NB4 (cell line): ENCODE measurements around the gene HOXA4.

ENCODE experiments used
- DNase-seq: peaks from one replicate; pipeline ENCODE4 v3.0.0; 2010; ENCODE audit warnings: low read depth
- H3K4me3 ChIP-seq: one replicate; pipeline ENCODE4 v1.5.1; 2011; ENCODE audit warnings: mild to moderate bottlenecking, low read depth, low read length, moderate library complexity
- CTCF ChIP-seq: IDR thresholded peaks from one replicate; pipeline ENCODE4 v1.5.1; 2012; ENCODE audit warnings: low read depth, low read length
- MYC ChIP-seq: IDR thresholded peaks from 2 replicates; pipeline ENCODE4 v1.6.1; 2011; ENCODE audit warnings: low read depth, low read length
- POLR2A ChIP-seq: IDR thresholded peaks from 2 replicates; pipeline ENCODE4 v1.6.1; 2011; ENCODE audit warnings: mild to moderate bottlenecking; ENCODE audit not compliant: insufficient read length; ENCODE audit errors: extremely low read depth
- TF ChIP-seq, protein P1 (sequence below): IDR thresholded peaks from 2 replicates; pipeline ENCODE4 v1.6.1; 2011; ENCODE audit warnings: low read depth, low read length

The HOXA4 gene

DNA sequence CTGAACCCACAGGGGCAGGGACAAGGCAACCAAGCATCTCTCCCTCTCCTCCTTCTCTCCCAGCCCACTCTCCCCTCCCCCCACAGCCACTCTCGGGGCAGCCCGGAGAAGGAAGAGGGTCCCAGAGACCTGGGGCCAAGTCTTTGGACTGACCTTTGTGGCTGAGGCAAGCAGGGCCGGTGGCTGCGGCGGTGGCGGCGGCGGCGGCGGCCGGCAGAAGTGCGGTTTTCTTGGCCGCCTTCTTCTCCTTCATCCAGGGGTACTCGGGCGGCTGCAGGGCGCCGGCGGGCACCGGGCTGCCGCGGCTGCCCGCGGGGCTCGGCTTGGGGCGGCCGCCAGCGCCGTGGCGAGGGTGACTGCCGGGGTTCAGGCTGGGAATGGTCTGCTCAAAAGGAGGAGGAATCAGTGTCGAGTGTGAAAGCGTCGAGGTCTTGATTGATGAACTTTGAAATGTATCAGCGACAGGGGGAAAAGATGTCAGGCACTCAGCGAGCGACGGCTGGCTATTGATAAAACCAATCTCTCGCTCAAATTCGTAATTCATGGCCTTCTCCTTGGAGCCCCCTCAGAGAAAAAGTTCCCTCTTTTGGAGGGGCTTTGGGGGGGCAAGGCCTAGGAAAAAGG is 28.5 kb downstream of the HOXA4 start:
- TF ChIP-seq CTCF = no peak
- no peak for TF ChIP-seq POLR2A
- TF ChIP-seq, protein P1, sequence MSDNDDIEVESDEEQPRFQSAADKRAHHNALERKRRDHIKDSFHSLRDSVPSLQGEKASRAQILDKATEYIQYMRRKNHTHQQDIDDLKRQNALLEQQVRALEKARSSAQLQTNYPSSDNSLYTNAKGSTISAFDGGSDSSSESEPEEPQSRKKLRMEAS = no peak
- TF ChIP-seq MYC = no peak
- no peak overlapping the region for H3K4me3 ChIP-seq
- peak; percentile 46 for DNase-seq

DNA sequence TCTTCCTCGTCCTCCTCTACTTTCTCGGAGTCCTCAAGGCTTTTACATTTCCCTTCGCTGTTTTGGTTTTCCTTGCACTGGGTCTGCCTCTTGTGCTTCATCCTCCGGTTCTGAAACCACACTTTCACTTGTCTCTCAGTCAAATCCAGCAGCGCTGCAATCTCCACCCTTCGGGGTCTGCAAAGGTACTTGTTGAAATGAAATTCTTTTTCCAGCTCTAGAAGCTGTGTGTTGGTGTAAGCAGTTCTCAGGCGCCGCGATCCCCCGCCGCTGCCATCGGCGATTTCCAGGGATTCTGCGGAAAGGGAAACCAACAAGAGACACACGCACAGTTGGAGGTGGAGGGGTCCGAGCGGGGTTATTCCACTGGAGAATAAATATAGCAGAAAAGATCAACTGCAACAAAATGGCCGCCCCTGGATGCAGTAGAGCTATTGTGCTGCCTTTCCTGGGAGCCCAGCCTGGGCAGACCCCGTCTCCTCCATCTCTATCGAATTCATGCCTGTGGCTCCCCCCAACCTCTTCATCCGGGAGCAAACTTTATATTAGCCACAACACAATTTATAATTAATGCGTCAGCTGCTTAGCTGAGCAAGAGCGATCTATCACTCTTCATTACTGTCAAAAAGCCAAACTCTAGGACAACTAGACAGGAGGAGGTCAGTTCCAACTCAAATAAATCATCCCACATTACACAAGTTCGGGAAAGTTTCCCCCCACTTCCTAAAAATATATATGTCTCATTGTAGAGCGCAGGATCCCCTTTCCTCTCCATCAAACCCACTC is 29.2 kb downstream of the HOXA4 start:
- no peak for DNase-seq
- no peak for TF ChIP-seq CTCF
- TF ChIP-seq, protein P1 = no peak
- no peak for TF ChIP-seq MYC
- TF ChIP-seq POLR2A = no peak
- no peak overlapping the region for H3K4me3 ChIP-seq

- TF ChIP-seq, protein P1 = no peak
- no peak for TF ChIP-seq MYC
- TF ChIP-seq CTCF = no peak
- no peak for TF ChIP-seq POLR2A
- DNase-seq = no peak
- H3K4me3 ChIP-seq = no peak overlapping the region
Measured at GRCh38 chr7:27100694-27101170, 29.8 kb downstream of the HOXA4 start.

DNA sequence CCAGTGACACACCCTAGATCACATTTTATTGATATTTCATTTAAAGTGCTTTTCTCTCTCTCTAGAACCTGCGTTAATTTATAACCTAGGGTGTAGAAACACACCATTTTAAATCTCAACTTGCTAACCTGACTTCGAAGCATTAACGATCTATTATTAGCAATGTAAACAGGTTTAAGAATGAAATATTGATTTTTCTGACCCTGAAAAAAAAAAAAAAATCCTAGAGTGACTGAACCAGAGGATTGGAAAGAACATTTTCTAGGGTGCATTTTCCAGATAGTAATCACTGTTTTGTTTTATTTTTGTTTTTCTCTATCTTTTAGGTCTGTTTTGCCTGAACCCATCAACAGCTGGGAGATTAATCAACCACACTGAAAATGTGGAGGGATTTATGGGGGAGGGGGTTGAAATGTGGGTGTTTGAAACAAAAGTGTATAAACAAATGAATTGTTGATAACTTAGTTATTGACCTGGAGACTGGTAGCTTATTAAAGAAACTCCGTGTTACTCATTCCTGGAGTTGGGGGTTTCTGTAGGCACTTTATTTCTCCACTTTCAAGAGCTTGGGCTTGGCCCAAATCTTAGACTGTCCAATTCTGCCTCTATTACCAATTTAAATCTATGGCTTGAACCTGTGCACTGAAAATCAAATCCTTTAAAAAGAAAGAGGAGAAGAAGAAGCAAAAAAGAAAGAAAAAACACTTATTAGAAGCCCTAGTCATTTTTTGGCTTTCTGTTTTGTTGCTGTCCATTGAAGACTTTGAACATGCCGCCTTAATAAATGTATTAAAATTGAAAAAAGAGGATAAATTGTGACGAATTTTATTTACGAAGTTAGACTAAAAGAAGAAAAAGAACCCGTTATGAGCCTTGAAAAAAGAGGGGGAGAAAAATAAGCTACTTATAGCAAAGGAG is 30.8 kb downstream of the HOXA4 start:
- H3K4me3 ChIP-seq = no peak overlapping the region
- TF ChIP-seq, protein P1 = no peak
- no peak for TF ChIP-seq MYC
- no peak for TF ChIP-seq POLR2A
- TF ChIP-seq CTCF = no peak
- DNase-seq = no peak

- H3K4me3 ChIP-seq = no peak overlapping the region
- TF ChIP-seq CTCF = no peak
- no peak for DNase-seq
Measured at GRCh38 chr7:27098578-27099451, 31.7 kb downstream of the HOXA4 start.
